Heart left ventricle (tissue), 16 donors: ENCODE data around the gene PGM2. TPM values are rescaled to one million over a fixed set of nuclear protein-coding genes. Genes with fewer than 3 reads are reported as not detected.

Experiments
- ATAC-seq, 4 donors: fragments of 200-7000 bp; cut with Tn5 transposase; one replicate each; pipeline ENCODE4 v1.9.1; 2020 to 2022; ENCODE audit warnings: moderate library complexity in 4 of 4, mild to moderate bottlenecking in 3 of 4, moderate number of reproducible peaks in 1 of 4
- DNase-seq, 5 donors: peaks; one replicate each; pipeline ENCODE4 v3.0.0-alpha.2; 2020
- H3K27ac ChIP-seq, 12 donors: fragments of 200-600 bp; sonication (generic) in 4 of 12; one replicate each; pipeline versions ENCODE4 v1.5.0 to v1.8.0; 2016 to 2022; ENCODE audit warnings: mild to moderate bottlenecking in 2 of 12
- H3K27me3 ChIP-seq, 9 donors: fragments of 200-600 bp; sonication (generic) in 2 of 9; one replicate each; pipeline versions ENCODE4 v1.5.1 to v1.8.0; 2016 to 2022; ENCODE audit warnings: mild to moderate bottlenecking in 3 of 9
- H3K36me3 ChIP-seq, 9 donors: fragments of 200-600 bp; sonication (generic) in 2 of 9; one replicate each; pipeline versions ENCODE4 v1.5.0 to v1.8.0; 2018 to 2022; ENCODE audit warnings: mild to moderate bottlenecking in 2 of 9
- H3K4me1 ChIP-seq, 12 donors: fragments of 200-600 bp; sonication (generic) in 4 of 12; one replicate each; pipeline versions ENCODE4 v1.5.0 to v1.8.0; 2016 to 2022; ENCODE audit warnings: mild to moderate bottlenecking in 3 of 12
- H3K4me3 ChIP-seq, 12 donors: fragments of 200-600 bp; sonication (generic) in 4 of 12; one replicate each; pipeline versions ENCODE4 v1.5.0 to v1.8.0; 2017 to 2022; ENCODE audit warnings: mild to moderate bottlenecking in 9 of 12, moderate library complexity in 4 of 12
- H3K9me3 ChIP-seq, 12 donors: fragments of 200-600 bp; sonication (generic) in 4 of 12; one replicate each; pipeline versions ENCODE4 v1.5.0 to v1.8.0; 2016 to 2022; ENCODE audit warnings: mild to moderate bottlenecking in 1 of 12
- POLR2A ChIP-seq, 2 donors: fragments of 450-650 bp; IDR thresholded peaks; one replicate each; pipeline ENCODE4 v1.6.1; 2017; ENCODE audit warnings: antibody characterized with exemption in 2 of 2, mild to moderate bottlenecking in 2 of 2, moderate library complexity in 2 of 2
- WGBS, 4 donors: extraction: QIAGEN DNeasy Blood & Tissue Kit in 2 of 4; methylation state at CpG; one replicate each; pipeline versions ENCODE4 v1.1.5 to v1.1.7; 2013 to 2018; 5-methylcytosine and 5-hydroxymethylcytosine counted together
- intact Hi-C, 10 donors: fragments of 100-400 bp; cut with DNase I; formaldehyde crosslinking; loops; one replicate each; pipeline versions ENCODE4 v1.11.1 to v1.14.2; 2022
- polyA plus RNA-seq, 2 donors: library from polyadenylated mRNA; stranded (reverse); fragments of 200-250 nt; gene quantifications; one replicate each; pipeline ENCODE4 v1.2.3, GENCODE V29; 2013
- total RNA-seq, 9 donors: library from RNA; depleted of rRNA in 2 of 9; stranded (reverse); fragments of >200 nt in 2 of 9; fragmentation: NEBNext Ultra II Directional in 3 of 9; extraction: Animal tissue kit (Norgen Biotek cat#: 25700) in 3 of 9; gene quantifications; one replicate each; pipeline versions ENCODE4 v1.1.0 to v1.2.4, GENCODE V29; 2016 to 2023
- TF ChIP-seq, protein P1 (sequence below), 12 donors: fragments of 200-600 bp; sonication (generic) in 4 of 12; IDR thresholded peaks; one replicate each; pipeline versions ENCODE4 v1.5.0 to v1.8.0; 2018 to 2022; ENCODE audit warnings: antibody characterized with exemption in 12 of 12, mild to moderate bottlenecking in 5 of 12
- donor health status: ischemic (EF 13 %, LVEDD 7.1; RV severe dilation, severe dysfunction).
- donor health status: healthy with polysubstance abuse.
- donor health status: DM: no; HTN: yes; CAD: no.
- donor health status: DM: no; HTN: no; CAD: no.
- donor health status: ischemic (EF 25% LVEDD 6.9; RV normal size, moderate dysfunction).
- donor health status: ischemic (EF 25% LVEDD 5.7; RV mildly dilated, moderate dysfunction).
- donor health status: healthy.
- donor health status: DM: yes; HTN: yes; CAD: no.
- donor health status: ischemic (EF 35%, LVEDD 5.7; RV mildly dilated, moderate dysfunction).
- donor health status: nonischemic (EF 11% LVEDD 7.7; RV severe dilation, severe dysfunction).
- donor health status: DM: yes; HTN: yes; CAD: no.
- donor health status: PGD.
- donor health status: ischemic (EF 29% LVEDD 5.4; RV normal size, mild dysfunction).
- donor health status: nonischemic (EF 23%, LVEDD 6.1; RV moderate dilation, normal function).

Gene PGM2
- total and polyA plus RNA-seq, 11 donors = 3.3 to 18.4 (median 8.5) TPM

DNA sequence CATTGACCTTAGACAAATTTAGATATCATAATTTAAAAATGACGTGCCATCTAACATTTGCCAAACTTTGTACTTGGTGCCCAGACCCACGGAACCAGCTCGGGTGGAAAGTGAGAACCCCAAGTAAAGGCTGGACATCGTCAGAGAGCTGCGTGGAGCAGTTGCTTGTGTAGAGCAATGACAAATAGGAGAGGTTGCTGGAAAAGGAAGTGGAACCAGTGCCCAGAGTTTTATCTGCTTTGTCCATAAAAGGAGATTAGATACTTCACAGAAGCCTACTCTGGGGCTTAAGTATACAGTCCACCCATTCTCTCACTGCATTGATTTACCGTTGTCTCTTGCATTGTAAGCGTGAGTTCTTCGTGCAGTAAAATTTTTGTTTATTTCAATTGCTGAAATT is 59.0 kb downstream of the PGM2 start:
- Histone ChIP-seq H3K36me3 (no peaks in the 10 kb centered on the region), H3K4me3 (peak overlapping the region in 2 of 12 donors; percentile 19 to 25), H3K27ac (peak overlapping the region; percentile 51 to 97 (median 84)), H3K4me1 (peaks cover 0 to 27% (median 6%) of the 10 kb centered on the region in 12 donors), H3K27me3 (no peaks in the 10 kb centered on the region), H3K9me3 (no peaks in the 10 kb centered on the region)
- peak in 1 of 2 donors; percentile 29 for TF ChIP-seq POLR2A (IDR thresholded peaks at IDR 0.05)
- TF ChIP-seq, protein P1, sequence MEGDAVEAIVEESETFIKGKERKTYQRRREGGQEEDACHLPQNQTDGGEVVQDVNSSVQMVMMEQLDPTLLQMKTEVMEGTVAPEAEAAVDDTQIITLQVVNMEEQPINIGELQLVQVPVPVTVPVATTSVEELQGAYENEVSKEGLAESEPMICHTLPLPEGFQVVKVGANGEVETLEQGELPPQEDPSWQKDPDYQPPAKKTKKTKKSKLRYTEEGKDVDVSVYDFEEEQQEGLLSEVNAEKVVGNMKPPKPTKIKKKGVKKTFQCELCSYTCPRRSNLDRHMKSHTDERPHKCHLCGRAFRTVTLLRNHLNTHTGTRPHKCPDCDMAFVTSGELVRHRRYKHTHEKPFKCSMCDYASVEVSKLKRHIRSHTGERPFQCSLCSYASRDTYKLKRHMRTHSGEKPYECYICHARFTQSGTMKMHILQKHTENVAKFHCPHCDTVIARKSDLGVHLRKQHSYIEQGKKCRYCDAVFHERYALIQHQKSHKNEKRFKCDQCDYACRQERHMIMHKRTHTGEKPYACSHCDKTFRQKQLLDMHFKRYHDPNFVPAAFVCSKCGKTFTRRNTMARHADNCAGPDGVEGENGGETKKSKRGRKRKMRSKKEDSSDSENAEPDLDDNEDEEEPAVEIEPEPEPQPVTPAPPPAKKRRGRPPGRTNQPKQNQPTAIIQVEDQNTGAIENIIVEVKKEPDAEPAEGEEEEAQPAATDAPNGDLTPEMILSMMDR (IDR thresholded peaks at IDR 0.05) = no peak
- intact Hi-C loops = loop anchor here in 3 of 10 donors (5.0 to 10.0 kb wide), 3 partner anchors 58 to 92 kb away; partner anchors contain the start of gene PGM2 (in 3 of the 3)
- peak in 4 of 5 donors; percentile 40 to 60 (median 50) for DNase-seq
- peak; percentile 68 to 78 (median 70) for ATAC-seq
- WGBS, 4 donors = 16 to 27% (median 22%) methylated on average over 8 of the region's 8 CpGs

DNA sequence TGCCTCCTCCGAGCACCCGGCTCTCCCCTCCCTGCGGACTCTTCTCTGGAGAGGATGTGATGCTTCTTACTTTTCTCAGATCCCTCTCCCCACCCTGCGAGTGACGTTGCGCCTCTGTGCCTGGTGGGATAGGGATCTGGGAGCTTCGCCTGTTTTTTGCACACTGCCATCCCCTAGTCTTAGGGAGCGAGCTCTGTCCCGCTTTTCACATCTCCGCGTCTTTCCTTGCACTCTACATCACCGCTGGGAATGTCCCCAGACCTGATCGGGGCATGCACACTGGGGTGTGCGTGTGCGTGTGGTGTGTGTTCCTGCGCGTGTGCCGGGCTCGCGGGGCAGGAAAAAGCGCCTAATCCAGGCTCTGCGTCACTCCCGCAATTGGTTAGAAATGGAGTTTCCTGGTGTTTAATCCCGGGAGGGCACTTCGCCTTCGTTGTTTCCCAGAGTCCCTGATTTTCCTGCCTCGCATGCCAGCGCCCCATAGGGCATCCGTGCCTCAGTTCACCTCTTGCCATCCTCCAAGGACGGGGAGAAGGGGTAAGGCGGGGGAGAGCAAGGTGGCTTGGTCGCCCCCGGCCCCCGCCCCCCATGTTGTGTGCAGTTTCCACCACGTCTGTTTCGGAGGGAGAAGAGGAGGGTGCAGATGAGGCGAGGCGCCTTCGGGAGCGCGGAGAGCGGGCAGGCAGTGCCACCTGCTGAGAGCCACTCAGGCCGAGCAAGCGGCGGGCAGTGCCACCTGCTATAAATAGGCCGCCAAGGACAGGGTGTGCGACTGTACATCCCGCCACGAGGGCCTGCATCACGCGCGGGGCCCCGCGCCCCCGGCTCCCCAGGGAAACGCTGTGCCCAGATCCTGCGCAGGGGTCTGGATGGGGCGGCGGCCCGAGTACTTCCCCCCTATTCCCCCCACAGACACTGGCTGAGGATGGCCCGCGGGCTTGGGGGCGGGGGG is 63.6 kb downstream of the PGM2 start:
- H3K9me3 ChIP-seq = no peaks in the 10 kb centered on the region
- TF ChIP-seq POLR2A (IDR thresholded peaks at IDR 0.05) = peak in 1 of 2 donors; percentile 41
- TF ChIP-seq, protein P1 (IDR thresholded peaks at IDR 0.05) = peak in 8 of 12 donors; percentile 8 to 53 (median 38)
- WGBS, 4 donors = 6 to 8% (median 7%) methylated on average over 35 to 63 of the region's 63 CpGs
- ATAC-seq (peak; percentile 89 to 94 (median 92)), DNase-seq (peak; percentile 78 to 91 (median 86))
- intact Hi-C loops = loop anchor here (1.0 to 10.0 kb wide), 19 partner anchors 63 to 205 kb away; partner anchors contain the start of genes PGM2 (in 7 of the 10) and RELL1 (in 1 of the 10)
- peak overlapping the region; percentile 79 to 99 (median 93) for H3K4me3 ChIP-seq
- H3K4me1 ChIP-seq = peaks cover 0 to 36% (median 10%) of the 10 kb centered on the region in 12 donors
- no peaks in the 10 kb centered on the region for H3K36me3 ChIP-seq
- no peaks in the 10 kb centered on the region for H3K27me3 ChIP-seq
- H3K27ac ChIP-seq = peak overlapping the region; percentile 88 to 96 (median 94)

DNA sequence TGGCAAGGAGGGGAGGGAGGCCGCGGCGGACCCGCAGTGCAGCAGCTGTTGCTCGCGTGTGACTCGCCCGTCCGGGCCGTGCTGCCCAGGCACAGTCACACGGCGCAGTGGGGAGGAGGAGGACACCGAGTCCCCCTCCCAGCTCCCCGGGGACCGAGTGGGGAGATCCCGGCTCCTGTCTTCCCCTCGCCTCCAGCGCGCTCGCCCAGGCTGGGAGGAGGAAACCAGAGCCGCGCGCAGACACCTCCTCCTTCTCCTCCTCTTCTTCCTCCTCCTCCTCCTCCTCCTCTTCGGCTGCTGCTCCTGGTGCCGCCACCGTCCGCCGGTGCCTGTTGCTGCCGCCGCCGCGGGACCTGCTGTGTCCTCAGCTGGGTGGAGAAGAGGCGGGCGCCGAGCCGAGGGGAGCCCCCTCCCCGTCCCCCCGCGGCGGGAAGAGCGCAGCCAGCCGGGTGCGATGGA is 64.3 kb downstream of the PGM2 start, which contains the start of gene TBC1D1:
TSS of gene TBC1D1 (plus strand) at position 284 of the 459 bp plus-strand sequence. CDS start 11,012 bp downstream, outside the sequence.
- Histone ChIP-seq H3K4me3 (peak within 1 kb of the TSS; percentile 79 to 99 (median 93)), H3K36me3 (no peaks in the 10 kb centered on the region), H3K4me1 (peaks cover 0 to 37% (median 9%) of the 10 kb centered on the region in 12 donors), H3K27ac (peak within 1 kb of the TSS; percentile 88 to 96 (median 94)), H3K27me3 (no peaks in the 10 kb centered on the region), H3K9me3 (no peaks in the 10 kb centered on the region)
- TF ChIP-seq POLR2A (IDR thresholded peaks at IDR 0.05) = no peak
- TF ChIP-seq, protein P1 (IDR thresholded peaks at IDR 0.05) = no peak
- intact Hi-C loops = loop anchor here in 9 of 10 donors (1.0 to 10.0 kb wide), 18 partner anchors 64 to 206 kb away; partner anchors contain the start of genes PGM2 (in 4 of the 9) and RELL1 (in 1 of the 9)
- WGBS, 4 donors = 0 to 1% (median 0%) methylated on average over 6 to 43 of the region's 43 CpGs
- ATAC-seq (peak; percentile 32 to 72 (median 61)), DNase-seq (peak; percentile 76 to 88 (median 81))
